ENCODE data around the gene DDN. TPM values are rescaled to one million over a fixed set of nuclear protein-coding genes. Genes with fewer than 3 reads are reported as not detected.
A peak's percentile ranks its signal among the peaks of the same experiment; 100 is the strongest.

Gene DDN
- polyA plus RNA-seq, 1 of the 3 experiments (the other 2 are of a cell fraction), result 0.20 TPM

DNA sequence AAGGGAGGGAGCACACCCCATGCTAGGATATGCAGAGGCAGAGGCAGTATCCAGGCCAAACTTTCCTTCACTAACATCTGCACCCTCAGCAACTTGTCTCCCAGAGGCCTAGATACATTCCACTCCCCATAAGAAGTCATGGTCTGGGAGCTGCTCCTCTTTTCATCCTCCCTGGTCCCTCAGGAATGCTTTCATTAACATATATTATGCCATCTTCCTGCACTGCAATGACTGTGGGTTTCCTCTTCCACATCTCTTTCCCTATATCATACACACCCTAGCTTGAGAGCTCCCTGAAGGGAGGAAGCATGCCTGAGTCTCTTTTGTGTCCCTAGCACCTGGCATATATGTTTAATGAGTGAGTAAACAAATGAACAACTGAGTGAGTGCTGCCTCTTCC lies 8.6 kb downstream of the DDN start:
- Histone ChIP-seq H3K79me2 (ENCODE audit: insufficient read depth) (no peaks in the 10 kb centered on the region), H3K9me2 (no peaks in the 10 kb centered on the region), H4K20me1 (ENCODE audit: insufficient read depth) (no peaks in the 10 kb centered on the region), H3K4me1 (ENCODE audit: control insufficient read depth in 1 of 2, insufficient read depth in 2 of 2, low read depth in 1 of 2, low read length in 1 of 2) (no peaks in the 10 kb centered on the region), H3K27me3 (ENCODE audit: insufficient read depth) (peaks cover 16% of the 10 kb centered on the region; the same call in 1 of the 2 replicates), H3F3A (replicated peaks; ENCODE audit: insufficient read depth) (no peaks in the 10 kb centered on the region), H3K27ac (ENCODE audit: low read depth in 2 of 2, low read length in 1 of 2) (no peak overlapping the region), H3K4me2 (no peak overlapping the region), H2AFZ (ENCODE audit: low read depth) (no peak overlapping the region), H3K9ac (no peak overlapping the region), H3K4me3 (ENCODE audit: low read depth in 2 of 2, low read length in 1 of 2) (no peak overlapping the region), H3K36me3 (replicated peaks in 1 of 2; ENCODE audit: control insufficient read depth in 1 of 2, insufficient read depth in 2 of 2, low read length in 1 of 2) (no peaks in the 10 kb centered on the region), H3K9me3 (no peaks in the 10 kb centered on the region)
- POLR2A ChIA-PET, result interaction anchor here (0.7 kb wide), 1 partner anchor 27 kb away, joined by 3 read pairs; no protein-coding TSS in a partner anchor
- no peak for DNase-seq
- CTCF ChIA-PET, result interaction anchor here (0.7 to 33.0 kb wide), 5 partner anchors 1 to 137 kb away, joined by 3 to 935 read pairs (median 4); partner anchors contain the start of genes DDN, WNT1 and WNT10B
- TF ChIP-seq NRF1 (IDR thresholded peaks at IDR 0.05; ENCODE audit: low read depth, low read length), result no peak
- TF ChIP-seq, protein P1, sequence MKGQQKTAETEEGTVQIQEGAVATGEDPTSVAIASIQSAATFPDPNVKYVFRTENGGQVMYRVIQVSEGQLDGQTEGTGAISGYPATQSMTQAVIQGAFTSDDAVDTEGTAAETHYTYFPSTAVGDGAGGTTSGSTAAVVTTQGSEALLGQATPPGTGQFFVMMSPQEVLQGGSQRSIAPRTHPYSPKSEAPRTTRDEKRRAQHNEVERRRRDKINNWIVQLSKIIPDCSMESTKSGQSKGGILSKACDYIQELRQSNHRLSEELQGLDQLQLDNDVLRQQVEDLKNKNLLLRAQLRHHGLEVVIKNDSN (IDR thresholded peaks at IDR 0.05; ENCODE audit: borderline replicate concordance, low read depth), result no peak
- TF ChIP-seq FOXJ3 (CRISPR knock-in tag; IDR thresholded peaks at IDR 0.05), result no peak
- no peak for TF ChIP-seq MAX (IDR thresholded peaks at IDR 0.05; ENCODE audit: low read depth)
- no peak for TF ChIP-seq GABPA (IDR thresholded peaks at IDR 0.05; ENCODE audit: low read depth)
- TF ChIP-seq TEAD4 (IDR thresholded peaks at IDR 0.05; ENCODE audit: borderline replicate concordance, insufficient read depth), result no peak

DNA sequence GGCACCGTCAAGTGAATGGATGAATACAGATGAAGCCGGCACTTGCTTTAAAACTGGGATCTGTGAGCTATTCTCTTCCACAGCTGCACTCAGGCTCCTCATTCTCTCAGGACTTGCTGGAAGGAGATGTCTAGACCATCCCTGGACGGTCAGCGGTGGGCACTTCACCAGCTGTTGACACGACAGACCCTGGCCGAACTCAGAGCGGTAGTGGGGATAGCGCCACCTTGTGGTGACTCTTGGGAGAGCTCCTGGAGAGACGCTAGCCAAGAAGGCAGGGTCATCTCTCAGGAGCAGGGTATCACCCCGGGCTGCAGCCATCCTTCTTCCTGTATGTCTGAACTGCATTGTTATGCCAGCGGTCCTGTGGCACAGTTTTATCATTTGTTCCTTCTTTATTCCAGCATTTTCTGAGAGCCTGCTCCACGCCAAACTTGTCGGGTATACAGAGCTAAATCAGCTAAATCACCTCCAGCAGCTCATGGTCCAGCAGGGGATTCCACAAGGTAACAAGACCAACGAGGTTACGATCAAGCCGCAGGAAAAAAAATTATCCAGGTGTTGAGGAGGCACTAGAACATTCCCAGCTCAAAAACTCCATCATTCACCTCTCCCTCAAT lies 11.0 kb downstream of the DDN start:
- 25% methylated on average over 16 of the region's 16 CpGs for WGBS (ENCODE audit: low lambda C conversion rate)
- ChIA-PET POLR2A (interaction anchor here (0.7 kb wide), 1 partner anchor 32 kb away, joined by 3 read pairs; no protein-coding TSS in a partner anchor), CTCF (interaction anchor here (0.6 to 33.0 kb wide), 42 partner anchors 4 to 1088 kb away, joined by 3 to 935 read pairs (median 4); partner anchors contain the start of genes ARF3, DDN, DDX23 and FKBP11)
- Histone ChIP-seq H3F3A (replicated peaks; ENCODE audit: insufficient read depth) (no peaks in the 10 kb centered on the region), H3K4me2 (no peak overlapping the region), H3K27ac (ENCODE audit: low read depth in 2 of 2, low read length in 1 of 2) (no peak overlapping the region), H3K4me1 (ENCODE audit: control insufficient read depth in 1 of 2, insufficient read depth in 2 of 2, low read depth in 1 of 2, low read length in 1 of 2) (no peaks in the 10 kb centered on the region), H3K36me3 (replicated peaks in 1 of 2; ENCODE audit: control insufficient read depth in 1 of 2, insufficient read depth in 2 of 2, low read length in 1 of 2) (no peaks in the 10 kb centered on the region), H3K79me2 (ENCODE audit: insufficient read depth) (no peaks in the 10 kb centered on the region), H3K9ac (no peak overlapping the region), H3K4me3 (ENCODE audit: low read depth in 2 of 2, low read length in 1 of 2) (no peak overlapping the region; a peak in 1 of 4 replicates), H4K20me1 (ENCODE audit: insufficient read depth) (no peaks in the 10 kb centered on the region), H3K9me3 (no peaks in the 10 kb centered on the region), H3K9me2 (no peaks in the 10 kb centered on the region), H2AFZ (ENCODE audit: low read depth) (no peak overlapping the region), H3K27me3 (ENCODE audit: insufficient read depth) (peaks cover 32% of the 10 kb centered on the region)
- TF ChIP-seq CTCF (IDR thresholded peaks at IDR 0.05), result peak; percentile 88
- TF ChIP-seq RAD21 (IDR thresholded peaks at IDR 0.05; ENCODE audit: low read length), result peak; percentile 49
- peak; percentile 42; the same call in 1 of the 2 replicates for TF ChIP-seq SMC3 (IDR thresholded peaks at IDR 0.05; ENCODE audit: low read depth, low read length)
- no peak for TF ChIP-seq POLR2AphosphoS5 (IDR thresholded peaks at IDR 0.05; ENCODE audit: low read depth, low read length)
- no peak for TF ChIP-seq TEAD4 (IDR thresholded peaks at IDR 0.05; ENCODE audit: borderline replicate concordance, insufficient read depth)
- peak; percentile 87 for DNase-seq
